GM12878 (cell line): Measurements from ENCODE around the gene IFITM5. TPM values are rescaled to one million over a fixed set of nuclear protein-coding genes. Genes with fewer than 3 reads are reported as not detected.
"Not testable (repeated sequence)": the region's sequence is repeated elsewhere in the genome, so short reads cannot be mapped to it uniquely, and the experiment has no call there.

ENCODE experiments used
- ATAC-seq: fragments of 200-7000 bp; cut with Tn5 transposase; 3 replicates; pipeline ENCODE4 v1.9.1; 2020; ENCODE audit warnings: mild to moderate bottlenecking, moderate library complexity
- BruUV-seq: library from RNA; stranded (reverse); fragments of 400-500 nt; replicated peaks from 2 replicates; lab custom pipeline; 2021; lab: Mats Ljungman, UMichigan
- CTCF ChIA-PET: fragments of 300-600 bp; sonication (Branson Sonifier 250); formaldehyde crosslinking; extraction: SDS; loops from one replicate; lab custom pipeline; 2021; ENCODE audit warnings: inconsistent platforms; lab: Yijun Ruan, JAX
- POLR2A ChIA-PET: fragments of 350-600 bp; formaldehyde crosslinking; extraction: SDS; loops from one replicate; lab custom pipeline; 2021; ENCODE audit warnings: inconsistent platforms; lab: Charles Lee
- RAD21 ChIA-PET: fragments of 300-600 bp; sonication (Branson Sonifier 250); formaldehyde crosslinking; loops from one replicate; lab custom pipeline; 2023; ENCODE audit warnings: antibody characterized with exemption; ENCODE audit not compliant: unreplicated experiment; lab: Charles Lee
- SMC1A ChIA-PET: fragments of 300-600 bp; sonication (Branson Sonifier 250); formaldehyde crosslinking; loops from one replicate; lab custom pipeline; 2023; ENCODE audit not compliant: unreplicated experiment, uncharacterized antibody; lab: Charles Lee
- DNase-seq: peaks from one replicate; pipeline ENCODE4 v3.0.0-alpha.2; 2011; ENCODE audit warnings: low read depth, low spot score
- FAIRE-seq: peaks from 3 replicates; lab custom pipeline; 2011; peaks lifted over from hg19 to GRCh38; lab: Jason Lieb, UNC
- H2AFZ ChIP-seq: 2 replicates; pipeline ENCODE4 v1.6.0; 2011; ENCODE audit warnings: low read depth, low read length, control low read depth; ENCODE audit not compliant: control insufficient read depth
- H3K27ac ChIP-seq: 2 replicates; pipeline ENCODE4 v1.5.1; 2011; ENCODE audit warnings: control low read depth; ENCODE audit not compliant: control insufficient read depth, insufficient read depth
- H3K27me3 ChIP-seq, 2 experiments: replicated peaks in 1 of 2; 2 replicates each; pipeline versions ENCODE4 v1.6.0 to v1.6.1; 2011; ENCODE audit warnings: low read length in 1 of 2; ENCODE audit not compliant: control insufficient read depth in 2 of 2, insufficient read depth in 2 of 2
- H3K36me3 ChIP-seq, 2 experiments: 2 replicates each; pipeline ENCODE4 v1.5.1; 2011; ENCODE audit warnings: low read length in 1 of 2; ENCODE audit not compliant: control insufficient read depth in 2 of 2, insufficient read depth in 2 of 2
- H3K4me1 ChIP-seq: 2 replicates; pipeline ENCODE4 v1.6.1; 2011; ENCODE audit warnings: mild to moderate bottlenecking, low read length, moderate library complexity, mixed read lengths; ENCODE audit not compliant: control insufficient read depth, insufficient read depth
- H3K4me2 ChIP-seq: 2 replicates; pipeline ENCODE4 v1.6.0; 2011; ENCODE audit warnings: control low read depth; ENCODE audit not compliant: control insufficient read depth, insufficient read depth
- H3K4me3 ChIP-seq: fragments of 200-600 bp; sonication (generic); 2 replicates; pipeline ENCODE4 v1.5.1; 2016
- H3K79me2 ChIP-seq: 2 replicates; pipeline ENCODE4 v1.6.0; 2011; ENCODE audit warnings: low read length; ENCODE audit not compliant: control insufficient read depth, insufficient read depth
- H3K9ac ChIP-seq: 2 replicates; pipeline ENCODE4 v1.8.0; 2011; ENCODE audit warnings: low read length, control low read depth, mixed read lengths; ENCODE audit not compliant: control insufficient read depth, insufficient read depth
- H3K9me3 ChIP-seq: replicated peaks from 3 replicates; pipeline ENCODE4 v1.5.1; 2011; ENCODE audit warnings: mild to moderate bottlenecking, low read length; ENCODE audit not compliant: control insufficient read depth, insufficient read depth
- H4K20me1 ChIP-seq: 2 replicates; pipeline ENCODE4 v1.6.0; 2011; ENCODE audit not compliant: control insufficient read depth, insufficient read depth
- GABPA ChIP-seq: IDR thresholded peaks from 2 replicates; pipeline ENCODE4 v1.6.1; 2014; ENCODE audit warnings: antibody characterized with exemption, low read depth, mild to moderate bottlenecking, inconsistent platforms
- MLLT1 ChIP-seq: fragments of 450-650 bp; IDR thresholded peaks from 2 replicates; pipeline ENCODE4 v1.6.1; 2016; ENCODE audit warnings: mild to moderate bottlenecking
- NBN ChIP-seq: fragments of 450-650 bp; IDR thresholded peaks from 2 replicates; pipeline ENCODE4 v1.6.1; 2016
- PAX5 ChIP-seq: IDR thresholded peaks from 2 replicates; pipeline ENCODE4 v1.6.1; 2011; ENCODE audit warnings: low read depth, low read length, borderline replicate concordance
- PKNOX1 ChIP-seq: fragments of 450-650 bp; IDR thresholded peaks from 2 replicates; pipeline ENCODE4 v1.6.1; 2016; ENCODE audit warnings: mild to moderate bottlenecking
- SPI1 ChIP-seq: IDR thresholded peaks from 2 replicates; pipeline ENCODE4 v1.6.1; 2011; ENCODE audit warnings: low read depth, mild to moderate bottlenecking, low read length, moderate library complexity, borderline replicate concordance; ENCODE audit not compliant: insufficient read depth
- ZSCAN29 ChIP-seq: fragments of 450-650 bp; IDR thresholded peaks from 2 replicates; pipeline ENCODE4 v1.6.1; 2017; ENCODE audit warnings: mild to moderate bottlenecking, moderate library complexity
- WGBS: methylation state at CpG from one replicate; pipeline ENCODE4 v1.1.6; 2016; ENCODE audit warnings: low lambda C conversion rate; ENCODE audit not compliant: insufficient replicate concordance, insufficient coverage; ENCODE audit errors: missing lambda C conversion rate; 5-methylcytosine and 5-hydroxymethylcytosine counted together
- in situ Hi-C: fragments of 300-500 bp; cut with MboI; formaldehyde crosslinking; loops from 9 replicates; pipeline ENCODE4 v1.14.3; 2018; ENCODE audit warnings: mixed read lengths
- intact Hi-C: fragments of 100-400 bp; cut with micrococcal nuclease; formaldehyde crosslinking; loops from one replicate; pipeline ENCODE4 v1.14.2; 2022; ENCODE audit not compliant: unreplicated experiment
- polyA plus RNA-seq, 11 experiments: library from polyadenylated mRNA; depleted of rRNA in 4 of 11; unstranded in 6 of 11; stranded (reverse) in 5 of 11; fragments of >200 nt; fragmentation: Nextera tagmentation in 4 of 11; fragmentation: Illumina TruSeq in 1 of 11; extraction: Ambion mirVana in 4 of 11; extraction: Trizol in 1 of 11; gene quantifications; 1 replicate in 1 of 11; 2 replicates in 10 of 11; pipeline versions ENCODE4 v1.2.1 to v1.2.3, GENCODE V29; 2011 to 2016; ENCODE audit warnings: inconsistent platforms in 2 of 11, missing spikeins in 2 of 11, low read depth in 1 of 11
- total RNA-seq, 4 experiments: library from RNA; depleted of rRNA in 3 of 4; stranded (reverse); fragments of >200 nt in 3 of 4; fragmentation: Illumina TruSeq in 1 of 4; extraction: Trizol in 1 of 4; gene quantifications; 2 replicates each; pipeline versions ENCODE4 v1.2.1 to v1.2.3, GENCODE V29; 2013 to 2021
- TF ChIP-seq, protein P1 (sequence below): fragments of 450-650 bp; formaldehyde crosslinking; IDR thresholded peaks from 2 replicates; pipeline ENCODE4 v1.5.0; 2022; ENCODE audit warnings: mild to moderate bottlenecking, missing genetic modification characterization

The IFITM5 gene
- total and polyA plus RNA-seq, 10 of the 15 experiments (the other 5 are each of a cell fraction or from before 2014, with no cell fraction given), result not detected

GRCh38 chr11:328516-329100, 29.3 kb upstream of the IFITM5 start:
- H4K20me1 ChIP-seq, FAIRE-seq, in situ Hi-C loops, H3K27me3 ChIP-seq, H3K9ac ChIP-seq, H3K4me3 ChIP-seq, ATAC-seq, H3K36me3 ChIP-seq, H3K9me3 ChIP-seq, H2AFZ ChIP-seq, DNase-seq, intact Hi-C loops, BruUV-seq, H3K79me2 ChIP-seq: not testable (repeated sequence)
- SMC1A ChIA-PET, result interaction anchor here (0.7 to 4.5 kb wide), 12 partner anchors 12 to 78 kb away, joined by 3 to 44 read pairs (median 14); no protein-coding TSS in a partner anchor
- Histone ChIP-seq H3K4me2 (0 out of 2 replicates have a peak overlapping the region, but pooled peaks have one; percentile 10), H3K4me1 (peaks cover 51% of the 10 kb centered on the region), H3K27ac (peak overlapping the region; percentile 51; the same call in 1 of the 2 replicates)
- POLR2A ChIA-PET, result interaction anchor here (0.6 to 6.0 kb wide), 13 partner anchors 11 to 176 kb away, joined by 3 to 86 read pairs (median 14); partner anchors contain the start of gene IFITM1
- 91% methylated on average over 12 of the region's 15 CpGs for WGBS
- RAD21 ChIA-PET, result interaction anchor here (0.8 to 5.2 kb wide), 12 partner anchors 12 to 121 kb away, joined by 3 to 68 read pairs (median 8); partner anchors contain the start of genes BET1L, IFITM2 and RIC8A
- TF ChIP-seq MLLT1, result peak; percentile 49; the same call in 1 of the 2 replicates
- CTCF ChIA-PET, result interaction anchor here (0.9 to 5.4 kb wide), 10 partner anchors 12 to 39 kb away, joined by 3 to 43 read pairs (median 12); partner anchors contain the start of genes IFITM2 and PGGHG

GRCh38 chr11:328012-328411, 28.7 kb upstream of the IFITM5 start:
- intact Hi-C loops (no loop called here), in situ Hi-C loops (no loop called here)
- Histone ChIP-seq H3K4me2 (no peak overlapping the region; the same call in 1 of the 2 replicates), H2AFZ (no peak overlapping the region), H3K9ac (no peak overlapping the region), H3K36me3 (no peaks in the 10 kb centered on the region), H4K20me1 (no peaks in the 10 kb centered on the region), H3K79me2 (peaks cover 4% of the 10 kb centered on the region), H3K27me3 (no peaks in the 10 kb centered on the region), H3K4me1 (peaks cover 51% of the 10 kb centered on the region), H3K9me3 (peaks cover 4% of the 10 kb centered on the region; the same call in 2 of the 3 replicates), H3K27ac (0 out of 2 replicates have a peak overlapping the region, but pooled peaks have one; percentile 33), H3K4me3 (no peak overlapping the region)
- SMC1A ChIA-PET, result interaction anchor here (0.7 to 4.5 kb wide), 8 partner anchors 12 to 61 kb away, joined by 3 to 42 read pairs (median 16); no protein-coding TSS in a partner anchor
- no peak for ATAC-seq
- BruUV-seq, result no TSS peak
- FAIRE-seq, result no peak
- WGBS, result 99% methylated on average over 13 of the region's 13 CpGs
- DNase-seq, result no peak
- CTCF ChIA-PET, result interaction anchor here (0.9 to 5.4 kb wide), 10 partner anchors 12 to 121 kb away, joined by 3 to 43 read pairs (median 4); partner anchors contain the start of genes BET1L, PGGHG and RIC8A
- POLR2A ChIA-PET, result interaction anchor here (0.6 to 6.0 kb wide), 10 partner anchors 11 to 27 kb away, joined by 4 to 86 read pairs (median 10); partner anchors contain the start of gene IFITM2
- RAD21 ChIA-PET, result interaction anchor here (1.2 to 5.2 kb wide), 9 partner anchors 11 to 60 kb away, joined by 3 to 68 read pairs (median 6); partner anchors contain the start of gene IFITM2
- TF ChIP-seq ZSCAN29, result no peak
- no peak for TF ChIP-seq NBN
- TF ChIP-seq PAX5, result no peak
- no peak for TF ChIP-seq PKNOX1
- TF ChIP-seq, protein P1, sequence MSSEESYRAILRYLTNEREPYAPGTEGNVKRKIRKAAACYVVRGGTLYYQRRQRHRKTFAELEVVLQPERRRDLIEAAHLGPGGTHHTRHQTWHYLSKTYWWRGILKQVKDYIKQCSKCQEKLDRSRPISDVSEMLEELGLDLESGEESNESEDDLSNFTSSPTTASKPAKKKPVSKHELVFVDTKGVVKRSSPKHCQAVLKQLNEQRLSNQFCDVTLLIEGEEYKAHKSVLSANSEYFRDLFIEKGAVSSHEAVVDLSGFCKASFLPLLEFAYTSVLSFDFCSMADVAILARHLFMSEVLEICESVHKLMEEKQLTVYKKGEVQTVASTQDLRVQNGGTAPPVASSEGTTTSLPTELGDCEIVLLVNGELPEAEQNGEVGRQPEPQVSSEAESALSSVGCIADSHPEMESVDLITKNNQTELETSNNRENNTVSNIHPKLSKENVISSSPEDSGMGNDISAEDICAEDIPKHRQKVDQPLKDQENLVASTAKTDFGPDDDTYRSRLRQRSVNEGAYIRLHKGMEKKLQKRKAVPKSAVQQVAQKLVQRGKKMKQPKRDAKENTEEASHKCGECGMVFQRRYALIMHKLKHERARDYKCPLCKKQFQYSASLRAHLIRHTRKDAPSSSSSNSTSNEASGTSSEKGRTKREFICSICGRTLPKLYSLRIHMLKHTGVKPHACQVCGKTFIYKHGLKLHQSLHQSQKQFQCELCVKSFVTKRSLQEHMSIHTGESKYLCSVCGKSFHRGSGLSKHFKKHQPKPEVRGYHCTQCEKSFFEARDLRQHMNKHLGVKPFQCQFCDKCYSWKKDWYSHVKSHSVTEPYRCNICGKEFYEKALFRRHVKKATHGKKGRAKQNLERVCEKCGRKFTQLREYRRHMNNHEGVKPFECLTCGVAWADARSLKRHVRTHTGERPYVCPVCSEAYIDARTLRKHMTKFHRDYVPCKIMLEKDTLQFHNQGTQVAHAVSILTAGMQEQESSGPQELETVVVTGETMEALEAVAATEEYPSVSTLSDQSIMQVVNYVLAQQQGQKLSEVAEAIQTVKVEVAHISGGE (CRISPR knock-in tag), result no peak
- no peak for TF ChIP-seq GABPA
- no peak for TF ChIP-seq SPI1
